Testis (tissue), 3 donors: ENCODE data around the gene TEAD1. TPM values are rescaled to one million over a fixed set of nuclear protein-coding genes. Genes with fewer than 3 reads are reported as not detected.

Source experiments
- DNase-seq: peaks from one replicate; pipeline ENCODE4 v3.0.0-alpha.2; 2019
- H3K27ac ChIP-seq, 2 donors: fragments of 200-600 bp; sonication (generic); one replicate each; pipeline ENCODE4 v1.5.1; 2019
- H3K27me3 ChIP-seq: fragments of 200-600 bp; sonication (generic); one replicate; pipeline ENCODE4 v1.5.1; 2019
- H3K36me3 ChIP-seq: fragments of 200-600 bp; sonication (generic); one replicate; pipeline ENCODE4 v1.5.1; 2017; ENCODE audit warnings: low read depth; ENCODE audit errors: missing control alignments
- H3K4me1 ChIP-seq: fragments of 200-600 bp; sonication (generic); one replicate; pipeline ENCODE4 v1.5.1; 2019
- H3K4me3 ChIP-seq, 2 donors: fragments of 200-600 bp; sonication (generic); one replicate each; pipeline ENCODE4 v1.5.1; 2017 to 2019
- H3K9me3 ChIP-seq: fragments of 200-600 bp; sonication (generic); one replicate; pipeline ENCODE4 v1.5.1; 2017
- CTCF ChIP-seq, 3 experiments: fragments of 450-650 bp in 2 of 3; fragments of 200-600 bp in 1 of 3; sonication (generic) in 1 of 3; IDR thresholded peaks; one replicate each; pipeline ENCODE4 v1.5.1; 2016 to 2019; ENCODE audit warnings: antibody characterized with exemption in 3 of 3, mild to moderate bottlenecking in 2 of 3, moderate library complexity in 1 of 3
- POLR2A ChIP-seq: fragments of 450-650 bp; IDR thresholded peaks from one replicate; pipeline ENCODE4 v1.6.1; 2017; ENCODE audit warnings: antibody characterized with exemption, mild to moderate bottlenecking, moderate library complexity
- WGBS, 2 donors: methylation state at CpG; one replicate each; pipeline ENCODE4 v1.1.5; 2018; 5-methylcytosine and 5-hydroxymethylcytosine counted together
- intact Hi-C: fragments of 100-400 bp; cut with DNase I; formaldehyde crosslinking; loops from one replicate; pipeline ENCODE4 v1.15.1; 2023; ENCODE audit warnings: low total_unique reads
- polyA plus RNA-seq: library from polyadenylated mRNA; stranded (reverse); fragments of 350-450 nt; fragmentation: Illumina TruSeq; extraction: RNeasy Lipid Tissue Mini Kit (QIAGEN cat#74804); gene quantifications from one replicate; pipeline ENCODE4 v1.2.3, GENCODE V29; 2014; ENCODE audit warnings: low read depth, low replicate concordance; ENCODE audit not compliant: insufficient read depth
- total RNA-seq, 2 donors: library from RNA; depleted of rRNA; stranded (reverse); fragments of >200 nt; gene quantifications; one replicate each; pipeline ENCODE4 v1.2.3, GENCODE V29; 2016

Gene TEAD1
- total and polyA plus RNA-seq, 3 donors from 2014 or later: 24.6 to 78.1 (median 63.5) TPM

- intact Hi-C loops: no loop called here
- Histone ChIP-seq H3K4me3 (no peak overlapping the region), H3K9me3 (no peaks in the 10 kb centered on the region), H3K36me3 (no peaks in the 10 kb centered on the region), H3K27me3 (no peaks in the 10 kb centered on the region), H3K4me1 (no peaks in the 10 kb centered on the region), H3K27ac (no peak overlapping the region)
- TF ChIP-seq CTCF (IDR thresholded peaks at IDR 0.05) (no peak), POLR2A (no peak)
- 30 to 41% methylated on average over 2 of the region's 2 CpGs for WGBS, 2 donors
- no peak for DNase-seq
Observed at GRCh38 chr11:12975195-12975594, 301.0 kb downstream of the TEAD1 start.

GRCh38 chr11:12979928-12980689 is 305.9 kb downstream of the TEAD1 start:
- no peaks in the 10 kb centered on the region for H3K27me3 ChIP-seq
- no peak for DNase-seq
- intact Hi-C loops: no loop called here
- no peaks in the 10 kb centered on the region for H3K36me3 ChIP-seq
- 52 to 56% methylated on average over 8 of the region's 8 CpGs for WGBS, 2 donors
- TF ChIP-seq POLR2A (no peak), CTCF (IDR thresholded peaks at IDR 0.05) (no peak)
- no peaks in the 10 kb centered on the region for H3K4me1 ChIP-seq
- no peak overlapping the region for H3K4me3 ChIP-seq
- no peaks in the 10 kb centered on the region for H3K9me3 ChIP-seq
- H3K27ac ChIP-seq: no peak overlapping the region

- no peaks in the 10 kb centered on the region for H3K27me3 ChIP-seq
- no peaks in the 10 kb centered on the region for H3K4me1 ChIP-seq
- intact Hi-C loops: no loop called here
- WGBS, 2 donors: 64 to 82% methylated on average over 3 of the region's 3 CpGs
- no peak for DNase-seq
- no peak overlapping the region for H3K27ac ChIP-seq
- H3K36me3 ChIP-seq: no peaks in the 10 kb centered on the region
- H3K4me3 ChIP-seq: no peak overlapping the region
- no peaks in the 10 kb centered on the region for H3K9me3 ChIP-seq
- TF ChIP-seq CTCF (IDR thresholded peaks at IDR 0.05) (no peak), POLR2A (no peak)
Observed at GRCh38 chr11:12981676-12982522, 307.7 kb downstream of the TEAD1 start.

- TF ChIP-seq CTCF (IDR thresholded peaks at IDR 0.05) (no peak), POLR2A (no peak)
- 87 to 89% methylated on average over 7 of the region's 7 CpGs for WGBS, 2 donors
- no peaks in the 10 kb centered on the region for H3K9me3 ChIP-seq
- no peak overlapping the region for H3K27ac ChIP-seq
- no peaks in the 10 kb centered on the region for H3K36me3 ChIP-seq
- intact Hi-C loops: no loop called here
- no peaks in the 10 kb centered on the region for H3K27me3 ChIP-seq
- H3K4me3 ChIP-seq: no peak overlapping the region
- no peaks in the 10 kb centered on the region for H3K4me1 ChIP-seq
- DNase-seq: no peak
Observed at GRCh38 chr11:12983336-12983735, 309.1 kb downstream of the TEAD1 start.
